ENCODE data around the gene ESYT2.

ESYT2 gene

GRCh38 chr7:158740013-158740656, 89.2 kb downstream of the ESYT2 start:
- DNase-seq = no peak

GRCh38 chr7:158738841-158739240, 90.5 kb downstream of the ESYT2 start:
- DNase-seq = no peak

GRCh38 chr7:158737064-158737695, 92.1 kb downstream of the ESYT2 start:
- no peak for DNase-seq

GRCh38 chr7:158735935-158736334, 93.4 kb downstream of the ESYT2 start:
- no peak for DNase-seq

GRCh38 chr7:158734861-158735260, 94.4 kb downstream of the ESYT2 start:
- no peak for DNase-seq

- no peak for DNase-seq
These were observed 95.4 kb downstream of the ESYT2 start for GRCh38 chr7:158733775-158734494.

GRCh38 chr7:158733220-158733519, 96.1 kb downstream of the ESYT2 start:
- no peak for DNase-seq

- DNase-seq = no peak
These were observed 96.7 kb downstream of the ESYT2 start for GRCh38 chr7:158732494-158733219.

GRCh38 chr7:158731761-158732160, 97.5 kb downstream of the ESYT2 start:
- no peak for DNase-seq

- no peak for DNase-seq
These were observed 98.6 kb downstream of the ESYT2 start for GRCh38 chr7:158730383-158731346.

GRCh38 chr7:158729646-158730382, 99.5 kb downstream of the ESYT2 start:
- DNase-seq = no peak

- DNase-seq = no peak
These were observed 100.2 kb downstream of the ESYT2 start for GRCh38 chr7:158728911-158729645.

- no peak for DNase-seq
These were observed 101.6 kb downstream of the ESYT2 start for GRCh38 chr7:158727690-158728089.

- DNase-seq = no peak
These were observed 103.0 kb downstream of the ESYT2 start for GRCh38 chr7:158726277-158726807.

GRCh38 chr7:158725506-158725800, 103.9 kb downstream of the ESYT2 start:
- DNase-seq = no peak

GRCh38 chr7:158724658-158725505, 104.4 kb downstream of the ESYT2 start:
- no peak for DNase-seq

- DNase-seq = no peak
These were observed 105.5 kb downstream of the ESYT2 start for GRCh38 chr7:158723714-158724385.

GRCh38 chr7:158723266-158723665, 106.0 kb downstream of the ESYT2 start:
- DNase-seq = no peak

GRCh38 chr7:158722574-158723237, 106.6 kb downstream of the ESYT2 start:
- no peak for DNase-seq

All from central memory CD4-positive, alpha-beta T cell (primary cell).